Right lobe of liver (tissue), 6 donors: Measurements from ENCODE around the gene ADGRV1. TPM values are rescaled to one million over a fixed set of nuclear protein-coding genes. Genes with fewer than 3 reads are reported as not detected.

Source experiments
- ATAC-seq, 4 donors: fragments of 200-7000 bp; cut with Tn5 transposase; one replicate each; pipeline ENCODE4 v1.9.1; 2020; ENCODE audit warnings: mild to moderate bottlenecking in 4 of 4, moderate library complexity in 4 of 4
- DNase-seq, 3 donors: peaks; one replicate each; pipeline ENCODE4 v3.0.0-alpha.2; 2020
- H3K27ac ChIP-seq, 3 donors: fragments of 200-600 bp; one replicate each; pipeline ENCODE4 v1.8.0; 2022
- H3K27me3 ChIP-seq, 2 donors: fragments of 200-600 bp; one replicate each; pipeline ENCODE4 v1.8.0; 2022
- H3K36me3 ChIP-seq, 4 donors: fragments of 200-600 bp; sonication (generic) in 1 of 4; one replicate each; pipeline versions ENCODE4 v1.5.1 to v1.8.0; 2017 to 2022; ENCODE audit warnings: control low read depth in 1 of 4
- H3K4me1 ChIP-seq, 4 donors: fragments of 200-600 bp; sonication (generic) in 1 of 4; one replicate each; pipeline versions ENCODE4 v1.5.1 to v1.8.0; 2017 to 2022; ENCODE audit warnings: control low read depth in 1 of 4
- H3K4me3 ChIP-seq, 3 donors: fragments of 200-600 bp; one replicate each; pipeline ENCODE4 v1.8.0; 2022
- H3K9me3 ChIP-seq, 4 donors: fragments of 200-600 bp; sonication (generic) in 1 of 4; one replicate each; pipeline versions ENCODE4 v1.5.1 to v1.8.0; 2017 to 2022; ENCODE audit warnings: control low read depth in 1 of 4
- POLR2A ChIP-seq: fragments of 450-650 bp; IDR thresholded peaks from one replicate; pipeline ENCODE4 v1.6.1; 2017; ENCODE audit warnings: antibody characterized with exemption, mild to moderate bottlenecking
- WGBS: methylation state at CpG from one replicate; pipeline ENCODE4 v1.1.6; 2018; ENCODE audit warnings: low coverage, low lambda C conversion rate; ENCODE audit not compliant: insufficient coverage; ENCODE audit errors: missing lambda C conversion rate; 5-methylcytosine and 5-hydroxymethylcytosine counted together
- intact Hi-C, 2 donors: fragments of 100-400 bp; cut with DNase I; formaldehyde crosslinking; loops; one replicate each; pipeline versions ENCODE4 v1.11.2 to v1.14.1; 2022
- total RNA-seq, 6 experiments: library from RNA; depleted of rRNA in 2 of 6; stranded (reverse); fragments of >200 nt in 2 of 6; fragmentation: NEBNext Ultra II Directional in 3 of 6; extraction: Animal tissue kit (Norgen Biotek cat#: 25700) in 3 of 6; gene quantifications; one replicate each; pipeline versions ENCODE4 v1.1.0 to v1.2.4, GENCODE V29; 2016 to 2023
- TF ChIP-seq, protein P1 (sequence below), 4 donors: fragments of 200-600 bp in 3 of 4; fragments of 450-650 bp in 1 of 4; IDR thresholded peaks; one replicate each; pipeline versions ENCODE4 v1.5.1 to v1.8.0; 2016 to 2022; ENCODE audit warnings: antibody characterized with exemption in 4 of 4, mild to moderate bottlenecking in 2 of 4
- donor health status: DM: no; HTN: yes; CAD: no.
- donor health status: DM: no; HTN: no; CAD: no.
- donor health status: DM: no; HTN: no; CAD: no.
- donor health status: DM: no; HTN: yes; CAD: no.
- donor health status: DM: no; HTN: yes; CAD: no.

ADGRV1 gene
- total RNA-seq, 6 experiments from 2014 or later = 4.5 to 15.9 (median 7.4) TPM

DNA sequence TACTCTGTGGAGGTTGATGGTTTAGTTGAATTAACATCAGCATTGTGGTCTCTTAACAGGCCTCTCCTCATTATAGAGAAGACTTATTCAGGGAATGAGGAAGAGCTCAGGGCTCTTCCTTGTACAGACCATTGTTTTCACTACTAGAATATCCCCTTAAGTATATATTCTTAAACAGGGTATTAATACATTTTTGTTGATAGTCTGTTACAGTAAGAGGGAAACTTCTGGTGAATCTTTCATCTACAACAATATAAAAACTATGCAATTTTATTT, 330.7 kb downstream of the ADGRV1 start:
- Histone ChIP-seq H3K27me3 (no peaks in the 10 kb centered on the region), H3K9me3 (no peaks in the 10 kb centered on the region), H3K27ac (peak overlapping the region; percentile 28 to 41 (median 35)), H3K36me3 (no peaks in the 10 kb centered on the region), H3K4me1 (peaks cover 0 to 26% (median 5%) of the 10 kb centered on the region in 4 donors), H3K4me3 (no peak overlapping the region)
- no peak for DNase-seq
- peak in 3 of 4 donors; percentile 3 to 27 (median 10) for ATAC-seq
- intact Hi-C loops = no loop called here
- TF ChIP-seq, protein P1, sequence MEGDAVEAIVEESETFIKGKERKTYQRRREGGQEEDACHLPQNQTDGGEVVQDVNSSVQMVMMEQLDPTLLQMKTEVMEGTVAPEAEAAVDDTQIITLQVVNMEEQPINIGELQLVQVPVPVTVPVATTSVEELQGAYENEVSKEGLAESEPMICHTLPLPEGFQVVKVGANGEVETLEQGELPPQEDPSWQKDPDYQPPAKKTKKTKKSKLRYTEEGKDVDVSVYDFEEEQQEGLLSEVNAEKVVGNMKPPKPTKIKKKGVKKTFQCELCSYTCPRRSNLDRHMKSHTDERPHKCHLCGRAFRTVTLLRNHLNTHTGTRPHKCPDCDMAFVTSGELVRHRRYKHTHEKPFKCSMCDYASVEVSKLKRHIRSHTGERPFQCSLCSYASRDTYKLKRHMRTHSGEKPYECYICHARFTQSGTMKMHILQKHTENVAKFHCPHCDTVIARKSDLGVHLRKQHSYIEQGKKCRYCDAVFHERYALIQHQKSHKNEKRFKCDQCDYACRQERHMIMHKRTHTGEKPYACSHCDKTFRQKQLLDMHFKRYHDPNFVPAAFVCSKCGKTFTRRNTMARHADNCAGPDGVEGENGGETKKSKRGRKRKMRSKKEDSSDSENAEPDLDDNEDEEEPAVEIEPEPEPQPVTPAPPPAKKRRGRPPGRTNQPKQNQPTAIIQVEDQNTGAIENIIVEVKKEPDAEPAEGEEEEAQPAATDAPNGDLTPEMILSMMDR (IDR thresholded peaks at IDR 0.05) = no peak

DNA sequence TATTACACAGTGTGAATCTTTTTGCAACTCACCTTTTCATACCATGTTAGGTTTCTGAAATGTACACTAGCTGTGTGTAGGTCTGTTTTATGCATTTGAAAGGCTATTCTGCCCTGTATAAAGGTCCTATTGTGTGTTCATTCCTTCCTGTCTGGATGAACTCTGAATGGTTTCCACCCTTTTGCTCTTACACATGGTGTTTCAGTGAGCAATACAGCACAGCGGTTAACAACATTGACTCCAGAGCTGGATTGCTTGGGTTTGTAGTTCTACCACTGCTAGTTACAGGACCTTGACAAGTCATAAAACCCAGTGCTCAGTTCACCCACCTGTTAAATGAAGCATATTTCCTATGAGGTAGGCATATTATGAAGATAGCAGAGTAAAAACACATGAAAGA, 331.6 kb downstream of the ADGRV1 start:
- no peak overlapping the region for H3K27ac ChIP-seq
- H3K27me3 ChIP-seq = no peaks in the 10 kb centered on the region
- DNase-seq (no peak), ATAC-seq (no peak)
- 100% methylated on average over 1 of the region's 1 CpG for WGBS
- peaks cover 0 to 26% (median 5%) of the 10 kb centered on the region in 4 donors for H3K4me1 ChIP-seq
- TF ChIP-seq, protein P1 (IDR thresholded peaks at IDR 0.05) = no peak
- TF ChIP-seq POLR2A = no peak
- H3K9me3 ChIP-seq = no peaks in the 10 kb centered on the region
- H3K4me3 ChIP-seq = no peak overlapping the region
- intact Hi-C loops = no loop called here
- no peaks in the 10 kb centered on the region for H3K36me3 ChIP-seq

DNA sequence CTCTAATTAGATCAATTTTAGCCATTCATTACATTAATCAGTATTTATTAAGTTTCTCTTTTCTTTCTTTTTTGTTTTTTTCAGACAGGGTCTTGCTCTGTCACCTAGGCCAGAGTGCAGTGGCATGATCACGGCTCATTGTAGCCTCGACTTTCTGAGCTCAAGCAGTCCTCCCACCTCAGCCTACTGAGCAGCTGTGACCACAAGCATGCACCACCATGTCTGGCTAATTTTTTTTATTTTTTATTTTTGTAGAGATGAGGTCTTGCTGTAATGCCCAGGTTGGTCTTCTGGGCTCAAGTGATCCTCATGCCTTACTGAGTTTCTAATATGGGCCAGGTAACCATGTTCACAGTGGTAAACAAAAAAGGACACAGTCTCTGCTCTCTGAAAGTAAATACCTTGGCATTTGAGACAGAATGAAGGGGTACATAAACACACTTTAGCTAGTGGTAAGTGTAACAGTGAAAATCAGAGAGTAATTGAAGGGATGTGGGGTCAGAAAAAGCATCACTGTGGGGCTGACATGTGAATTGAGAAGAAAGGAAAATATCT, 336.3 kb downstream of the ADGRV1 start:
- no peak for TF ChIP-seq POLR2A
- TF ChIP-seq, protein P1 (IDR thresholded peaks at IDR 0.05) = no peak
- Histone ChIP-seq H3K4me3 (no peak overlapping the region), H3K4me1 (peaks cover 0 to 36% (median 16%) of the 10 kb centered on the region in 4 donors), H3K36me3 (no peaks in the 10 kb centered on the region), H3K27ac (no peak overlapping the region), H3K9me3 (no peaks in the 10 kb centered on the region), H3K27me3 (no peaks in the 10 kb centered on the region)
- DNase-seq = no peak
- intact Hi-C loops = no loop called here
- WGBS = 75% methylated on average over 2 of the region's 2 CpGs
- ATAC-seq = peak in 1 of 4 donors; percentile 24

DNA sequence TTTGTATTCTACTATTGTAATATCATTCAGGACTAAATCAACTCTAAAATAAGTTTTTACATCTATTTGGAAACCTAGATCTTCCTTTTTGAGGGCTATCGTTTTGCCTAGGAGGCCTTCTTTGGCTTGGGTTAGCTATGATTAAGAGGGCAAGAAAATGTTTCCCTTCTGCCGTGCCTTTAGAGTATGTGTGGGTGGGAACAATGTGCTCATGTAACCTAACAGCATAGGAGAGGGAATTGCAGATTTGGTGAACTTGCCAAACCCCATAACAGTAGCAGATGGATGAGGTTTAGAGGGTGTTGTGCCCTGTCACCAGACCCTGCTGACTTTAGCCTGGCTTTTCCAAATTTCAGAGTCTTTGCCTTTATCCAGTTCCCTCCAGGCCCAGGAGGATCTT, 339.0 kb downstream of the ADGRV1 start:
- H3K36me3 ChIP-seq = no peaks in the 10 kb centered on the region
- DNase-seq (no peak), ATAC-seq (no peak)
- H3K27me3 ChIP-seq = no peaks in the 10 kb centered on the region
- H3K27ac ChIP-seq = peak overlapping the region; percentile 87 to 93 (median 88)
- WGBS = 54% methylated on average over 2 of the region's 2 CpGs
- H3K4me3 ChIP-seq = no peak overlapping the region
- intact Hi-C loops = no loop called here
- H3K4me1 ChIP-seq = peaks cover 0 to 59% (median 28%) of the 10 kb centered on the region in 4 donors
- TF ChIP-seq POLR2A = no peak
- TF ChIP-seq, protein P1 (IDR thresholded peaks at IDR 0.05) = no peak
- H3K9me3 ChIP-seq = no peaks in the 10 kb centered on the region
